ENCODE results near the gene MARCHF4. TPM values are rescaled to one million over a fixed set of nuclear protein-coding genes. Genes with fewer than 3 reads are reported as not detected.

MARCHF4 gene
- total and polyA plus RNA-seq, 4 donors = not detected

GRCh38 chr2:216418981-216419380 is 46.7 kb upstream of the MARCHF4 start:
- Histone ChIP-seq H3K36me3 (ENCODE audit: control insufficient read depth in 4 of 4, insufficient read depth in 3 of 4, low read depth in 1 of 4, low read length in 3 of 4) (peaks cover 3 to 46% (median 26%) of the 10 kb centered on the region in 4 donors), H3K4me3 (ENCODE audit: low read depth in 1 of 3, low read length in 3 of 3) (no peak overlapping the region), H3K27me3 (ENCODE audit: control insufficient read depth in 4 of 4, insufficient read depth in 4 of 4, low read length in 3 of 4) (no peaks in the 10 kb centered on the region), H3K9ac (ENCODE audit: low read depth in 1 of 2, low read length in 2 of 2) (no peak overlapping the region), H3K9me3 (ENCODE audit: control insufficient read depth in 4 of 4, low read length in 3 of 4) (no peaks in the 10 kb centered on the region), H3K4me1 (ENCODE audit: control insufficient read depth in 4 of 4, insufficient read depth in 4 of 4, low read length in 3 of 4) (no peaks in the 10 kb centered on the region), H3K27ac (ENCODE audit: low read depth in 1 of 2, low read length in 2 of 2) (no peak overlapping the region)
- no peak for DNase-seq (ENCODE audit: low spot score)
- 90% methylated on average over 1 of the region's 1 CpG for WGBS
- TF ChIP-seq FOXA1 (IDR thresholded peaks at IDR 0.05) (no peak), REST (IDR thresholded peaks at IDR 0.05) (no peak), TAF1 (conservative IDR thresholded peaks at IDR 0.05) (no peak), JUND (IDR thresholded peaks at IDR 0.05) (no peak), CTCF (IDR thresholded peaks at IDR 0.05; ENCODE audit: low read depth, low read length, missing input control) (no peak), NR2F2 (IDR thresholded peaks at IDR 0.05) (no peak), SP1 (IDR thresholded peaks at IDR 0.05) (no peak), FOXA2 (IDR thresholded peaks at IDR 0.05) (no peak), YY1 (IDR thresholded peaks at IDR 0.05) (no peak), RXRA (IDR thresholded peaks at IDR 0.05) (no peak), HNF4A (conservative IDR thresholded peaks at IDR 0.05) (no peak), RAD21 (IDR thresholded peaks at IDR 0.05) (no peak), MAX (IDR thresholded peaks at IDR 0.05) (no peak), HNF4G (IDR thresholded peaks at IDR 0.05) (no peak)

GRCh38 chr2:216416571-216417307 is 44.5 kb upstream of the MARCHF4 start:
- WGBS = 95% methylated on average over 6 of the region's 6 CpGs
- Histone ChIP-seq H3K27me3 (ENCODE audit: control insufficient read depth in 4 of 4, insufficient read depth in 4 of 4, low read length in 3 of 4) (no peaks in the 10 kb centered on the region), H3K27ac (ENCODE audit: low read depth in 1 of 2, low read length in 2 of 2) (no peak overlapping the region), H3K4me1 (ENCODE audit: control insufficient read depth in 4 of 4, insufficient read depth in 4 of 4, low read length in 3 of 4) (peaks cover 0 to 10% (median 3%) of the 10 kb centered on the region in 4 donors), H3K9ac (ENCODE audit: low read depth in 1 of 2, low read length in 2 of 2) (no peak overlapping the region), H3K36me3 (ENCODE audit: control insufficient read depth in 4 of 4, insufficient read depth in 3 of 4, low read depth in 1 of 4, low read length in 3 of 4) (peaks cover 1 to 30% (median 10%) of the 10 kb centered on the region in 4 donors), H3K4me3 (ENCODE audit: low read depth in 1 of 3, low read length in 3 of 3) (no peak overlapping the region), H3K9me3 (ENCODE audit: control insufficient read depth in 4 of 4, low read length in 3 of 4) (no peaks in the 10 kb centered on the region)
- no peak for TF ChIP-seq JUND (IDR thresholded peaks at IDR 0.05)
- TF ChIP-seq EGR1 (IDR thresholded peaks at IDR 0.05; ENCODE audit: low read depth in 2 of 2) = no peak
- no peak for TF ChIP-seq MAX (IDR thresholded peaks at IDR 0.05)
- TF ChIP-seq RXRA (IDR thresholded peaks at IDR 0.05) = no peak
- TF ChIP-seq FOXA1 (IDR thresholded peaks at IDR 0.05) = no peak
- no peak for TF ChIP-seq CTCF (IDR thresholded peaks at IDR 0.05; ENCODE audit: low read depth, low read length, missing input control)
- TF ChIP-seq ATF3 (IDR thresholded peaks at IDR 0.05) = no peak
- TF ChIP-seq NR2F2 (IDR thresholded peaks at IDR 0.05) = no peak
- no peak for TF ChIP-seq TAF1 (conservative IDR thresholded peaks at IDR 0.05)
- TF ChIP-seq RAD21 (IDR thresholded peaks at IDR 0.05) = no peak
- no peak for TF ChIP-seq GABPA (IDR thresholded peaks at IDR 0.05 in 1 of 2, conservative IDR thresholded peaks at IDR 0.05 in 1 of 2)
- TF ChIP-seq HNF4G (IDR thresholded peaks at IDR 0.05) = no peak
- no peak for TF ChIP-seq HNF4A (conservative IDR thresholded peaks at IDR 0.05)
- TF ChIP-seq ZBTB33 (IDR thresholded peaks at IDR 0.05) = no peak
- no peak for DNase-seq (ENCODE audit: low spot score)

Measured in liver (tissue), 9 donors.